ENCODE measurements around the gene FAM184B. TPM values are rescaled to one million over a fixed set of nuclear protein-coding genes. Genes with fewer than 3 reads are reported as not detected.

The FAM184B gene
- total RNA-seq (2022; extraction: Qiagen RNA extraction; ENCODE audit: low read depth), result 0.01 to 0.05 TPM (median 0.04 TPM) in 4 of 5 replicates, not detected in the other

GRCh38 chr4:17781300-17782287, at the start of gene FAM184B:
TSS of gene FAM184B (minus strand) at chr4:17781621. CDS start at chr4:17781299, 322 bp downstream.

DNA sequence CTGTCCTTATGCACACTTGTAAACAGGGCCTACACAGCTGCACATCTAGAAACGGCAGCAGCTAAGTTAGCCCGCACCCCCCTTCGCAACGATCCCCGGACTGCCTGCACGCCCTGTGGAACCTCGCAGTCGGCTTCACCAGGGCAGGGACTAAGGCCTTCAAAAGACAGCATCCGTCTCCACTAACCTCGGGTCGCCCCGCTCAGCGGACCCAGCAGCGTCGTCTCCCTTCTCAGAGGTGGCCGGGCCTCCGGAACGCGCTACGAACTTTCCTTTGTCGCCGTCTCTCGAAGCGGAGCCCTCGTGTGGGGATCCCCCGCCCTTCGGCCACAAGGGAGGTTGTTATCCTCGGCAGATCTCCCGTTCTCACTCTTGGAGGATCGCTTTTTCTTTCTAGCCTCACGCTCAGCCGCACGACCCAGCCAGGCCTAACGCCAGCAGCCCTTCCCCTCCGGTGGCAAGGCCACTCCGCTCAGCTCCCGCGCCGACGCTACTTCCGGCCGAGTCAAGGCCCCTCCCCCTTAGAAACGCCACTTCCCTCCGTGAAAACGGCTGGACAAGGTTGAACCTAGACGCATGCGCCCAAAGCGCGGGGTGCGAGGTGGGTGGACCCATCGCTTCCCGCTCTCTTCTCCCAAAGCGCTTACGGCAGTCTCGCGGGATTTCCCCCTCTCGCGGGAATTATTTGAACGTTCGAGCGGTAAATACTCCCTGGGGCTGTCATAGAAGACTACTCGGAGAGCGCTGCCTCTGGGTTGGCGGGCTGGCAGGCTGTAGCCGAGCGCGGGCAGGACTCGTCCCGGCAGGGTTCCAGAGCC, 29.0 kb upstream of the FAM184B start, which contains the start of the genes DCAF16 and NCAPG:
TSS of gene DCAF16 (minus strand) at position 498 of the 818 bp plus-strand sequence. CDS start 6,616 bp downstream, outside the sequence.
TSS of gene NCAPG (plus strand) at position 720 of the 818 bp plus-strand sequence. CDS start 99 bp downstream, outside the sequence.

GRCh38 chr4:17614416-17615299, 166.8 kb downstream of the FAM184B start, which contains the start of gene MED28:
TSS of gene MED28 (plus strand) at chr4:17614641. CDS start at chr4:17614655, 14 bp downstream.

Other genes with a start within 250 kb of the FAM184B start
- gene LAP3, start 204.4 kb downstream of the FAM184B start, total RNA-seq (2022; extraction: Qiagen RNA extraction; ENCODE audit: low read depth), result 32.9 to 41.4 TPM (median 35.7 TPM) in 5 replicates
- 34.6 to 38.5 TPM (median 35.2 TPM) in 5 replicates for gene MED28, start 167.0 kb downstream of the FAM184B start, total RNA-seq (2022; extraction: Qiagen RNA extraction; ENCODE audit: low read depth)
- 4.9 to 9.5 TPM (median 6.7 TPM) in 5 replicates for gene DCAF16, start 29.1 kb upstream of the FAM184B start, total RNA-seq (2022; extraction: Qiagen RNA extraction; ENCODE audit: low read depth)
- 22.6 to 30.3 TPM (median 25.7 TPM) in 5 replicates for gene NCAPG, start 29.4 kb upstream of the FAM184B start, total RNA-seq (2022; extraction: Qiagen RNA extraction; ENCODE audit: low read depth)
- gene LCORL, start 240.1 kb upstream of the FAM184B start, total RNA-seq (2022; extraction: Qiagen RNA extraction; ENCODE audit: low read depth), result 2.8 to 5.3 TPM (median 4.3 TPM) in 5 replicates

All from A549 treated with GW870086 at 1 μM for 4 hours (cell line).